Dedifferentiated amniotic fluid mesenchymal stem cell (primary cell): ENCODE results near the gene DDX11.
"Not testable (repeated sequence)": the region's sequence is repeated elsewhere in the genome, so short reads cannot be mapped to it uniquely, and the experiment has no call there.

Experiments
- DNase-seq: peaks from one replicate; pipeline ENCODE4 v3.0.0-alpha.2; 2016; ENCODE audit errors: extremely low spot score

DDX11 gene

GRCh38 chr12:31098771-31099170 lies 25.1 kb downstream of the DDX11 start:
- DNase-seq = not testable (repeated sequence)

DNA sequence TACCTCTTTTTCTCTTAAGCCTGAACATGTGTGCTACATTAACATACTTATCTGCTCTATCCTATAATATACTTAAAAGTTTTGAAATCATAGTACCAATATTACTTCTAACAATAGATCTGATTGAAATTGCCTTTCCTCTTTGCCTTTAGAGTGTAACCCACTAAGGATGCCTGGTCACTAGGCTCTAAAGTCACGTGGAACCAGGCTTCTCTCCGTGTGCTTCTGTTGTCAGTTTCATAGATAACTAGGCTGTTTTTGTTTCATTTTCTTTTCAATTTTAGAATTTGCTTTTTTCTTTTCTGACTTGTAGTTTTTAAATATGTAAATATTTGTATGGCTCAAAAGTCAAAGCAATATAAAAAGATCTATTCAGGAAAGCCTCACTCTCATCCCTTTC lies 25.8 kb downstream of the DDX11 start:
- DNase-seq = not testable (repeated sequence)

GRCh38 chr12:31100503-31101208 lies 27.0 kb downstream of the DDX11 start:
- DNase-seq = not testable (repeated sequence)

- DNase-seq = not testable (repeated sequence)
Observed at GRCh38 chr12:31102125-31102524, 28.5 kb downstream of the DDX11 start.

GRCh38 chr12:31102596-31102995 lies 28.9 kb downstream of the DDX11 start:
- DNase-seq = not testable (repeated sequence)

DNA sequence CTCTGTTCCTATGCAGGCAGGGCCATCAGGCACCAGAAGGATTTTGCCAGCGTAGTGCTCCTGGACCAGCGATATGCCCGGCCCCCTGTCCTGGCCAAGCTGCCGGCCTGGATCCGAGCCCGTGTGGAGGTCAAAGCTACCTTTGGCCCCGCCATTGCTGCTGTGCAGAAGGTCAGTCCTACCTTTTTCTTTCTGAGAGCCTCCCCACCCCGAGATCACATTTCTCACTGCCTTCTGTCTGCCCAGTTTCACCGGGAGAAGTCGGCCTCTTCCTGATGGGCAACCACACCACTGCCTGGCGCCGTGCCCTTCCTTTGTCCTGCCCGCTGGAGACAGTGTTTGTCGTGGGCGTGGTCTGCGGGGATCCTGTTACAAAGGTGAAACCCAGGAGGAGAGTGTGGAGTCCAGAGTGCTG lies 29.9 kb downstream of the DDX11 start:
- not testable (repeated sequence) for DNase-seq

DNA sequence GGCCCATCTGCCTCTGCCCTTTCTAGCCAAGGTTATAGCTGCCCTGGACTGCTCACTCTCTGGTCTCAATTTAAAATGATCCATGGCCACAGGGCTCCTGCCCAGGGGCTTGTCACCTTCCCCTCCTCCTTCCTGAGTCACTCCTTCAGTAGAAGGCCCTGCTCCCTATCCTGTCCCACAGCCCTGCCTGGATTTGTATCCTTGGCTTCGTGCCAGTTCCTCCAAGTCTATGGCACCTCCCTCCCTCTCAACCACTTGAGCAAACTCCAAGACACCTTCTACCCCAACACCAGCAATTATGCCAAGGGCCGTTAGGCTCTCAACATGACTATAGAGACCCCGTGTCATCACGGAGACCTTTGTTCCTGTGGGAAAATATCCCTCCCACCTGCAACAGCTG lies 30.6 kb downstream of the DDX11 start:
- DNase-seq = not testable (repeated sequence)

GRCh38 chr12:31104773-31105172 lies 31.1 kb downstream of the DDX11 start:
- DNase-seq = not testable (repeated sequence)

GRCh38 chr12:31105668-31106067 lies 32.0 kb downstream of the DDX11 start:
- no peak for DNase-seq

DNA sequence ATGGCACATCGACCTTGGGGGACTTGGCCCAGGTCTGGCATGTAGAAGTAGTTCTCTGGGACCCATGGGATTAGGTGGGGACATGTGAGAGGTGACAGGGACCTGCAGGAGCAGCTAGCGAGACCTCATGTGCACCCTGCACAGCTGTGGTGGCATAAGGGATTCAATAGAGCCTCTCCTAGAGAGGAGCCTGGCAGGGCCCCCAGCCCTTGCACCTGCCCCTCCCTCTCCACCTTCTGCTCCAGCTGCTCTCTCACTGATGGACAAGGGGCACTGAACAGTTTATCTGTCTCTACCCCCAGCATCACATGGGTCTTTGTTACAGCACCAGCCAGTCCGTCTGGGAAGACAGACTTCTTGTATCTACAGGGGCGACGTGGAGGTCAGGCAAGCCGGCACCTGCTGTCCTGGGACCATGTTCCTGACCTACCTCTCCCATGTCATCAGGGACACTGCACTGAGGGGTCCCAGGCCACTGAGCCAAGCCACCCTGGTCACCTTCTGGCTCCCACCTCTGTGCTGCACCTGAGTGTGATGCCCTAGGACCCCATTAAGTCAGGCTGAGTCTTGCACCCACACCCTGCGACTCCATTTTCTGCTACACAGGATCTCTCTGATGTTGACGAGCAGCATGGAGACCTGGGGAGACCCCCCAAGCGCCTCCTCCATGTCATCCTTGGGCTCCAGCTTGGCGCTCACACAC lies 32.6 kb downstream of the DDX11 start:
- no peak for DNase-seq

DNA sequence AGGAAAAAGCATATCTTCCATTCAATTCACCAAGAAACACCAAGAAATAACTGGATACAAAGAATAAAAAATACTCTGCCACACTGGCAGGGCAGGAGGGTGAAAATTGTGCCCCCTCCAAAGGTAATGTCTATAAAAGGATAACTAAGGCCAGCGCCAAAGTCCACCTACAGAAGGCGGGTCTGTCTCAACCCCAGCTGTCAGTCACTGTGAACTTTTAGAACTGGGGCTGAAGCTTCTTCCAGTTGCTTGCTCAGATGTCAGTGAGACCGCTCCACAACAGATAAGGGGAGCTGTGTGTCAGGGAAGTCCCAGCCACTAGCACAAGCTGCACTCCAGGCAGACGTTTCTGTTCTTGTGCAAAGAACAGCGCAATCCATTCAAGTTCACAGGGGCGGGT lies 36.1 kb downstream of the DDX11 start:
- not testable (repeated sequence) for DNase-seq

- DNase-seq = not testable (repeated sequence)
Observed at GRCh38 chr12:31110263-31110662, 36.6 kb downstream of the DDX11 start.

- DNase-seq = not testable (repeated sequence)
Observed at GRCh38 chr12:31115092-31115601, 41.5 kb downstream of the DDX11 start.

- not testable (repeated sequence) for DNase-seq
Observed at GRCh38 chr12:31116846-31117202, 43.2 kb downstream of the DDX11 start.

GRCh38 chr12:31117203-31118011 lies 43.7 kb downstream of the DDX11 start:
- no peak for DNase-seq

DNA sequence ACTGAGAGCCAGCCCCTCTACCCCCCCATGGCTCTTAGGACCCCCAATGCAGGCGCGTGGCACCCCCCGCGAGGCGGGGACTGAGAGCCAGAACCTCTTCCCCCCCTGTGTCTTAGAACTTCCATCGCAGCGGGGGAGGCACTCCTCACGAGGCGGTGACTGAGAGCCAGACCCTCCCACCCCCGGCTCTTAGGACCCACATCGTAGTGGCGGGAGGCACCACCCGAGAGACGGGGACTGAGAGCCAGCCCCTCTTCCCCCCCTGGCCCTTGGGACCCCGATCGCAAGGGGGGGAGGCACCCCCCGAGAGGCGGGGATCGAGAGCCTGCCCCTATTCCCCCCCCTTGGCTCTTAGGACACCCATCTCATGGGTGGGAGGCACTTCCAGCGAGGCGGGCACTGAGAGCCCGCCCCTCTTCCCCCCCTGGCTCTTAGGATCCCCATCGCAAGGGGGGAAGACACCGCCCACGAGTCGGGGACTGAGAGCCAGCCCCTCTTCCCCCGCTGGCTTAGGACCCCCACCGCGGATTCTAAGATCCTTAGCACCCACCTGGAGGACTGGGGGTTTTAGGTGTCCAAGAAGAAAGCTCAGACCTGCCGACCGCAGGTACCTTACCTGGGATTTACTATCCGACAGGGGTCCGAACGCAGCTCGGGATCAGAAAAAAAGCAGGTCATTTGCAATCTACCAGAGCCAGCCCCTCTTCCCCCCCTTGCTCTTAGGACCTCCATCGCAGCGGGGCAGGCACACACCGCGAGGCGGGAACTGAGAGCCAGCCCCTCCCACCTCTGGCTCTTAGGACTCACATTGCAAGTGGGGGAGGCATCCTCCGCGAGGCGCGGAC lies 44.9 kb downstream of the DDX11 start:
- no peak for DNase-seq

DNA sequence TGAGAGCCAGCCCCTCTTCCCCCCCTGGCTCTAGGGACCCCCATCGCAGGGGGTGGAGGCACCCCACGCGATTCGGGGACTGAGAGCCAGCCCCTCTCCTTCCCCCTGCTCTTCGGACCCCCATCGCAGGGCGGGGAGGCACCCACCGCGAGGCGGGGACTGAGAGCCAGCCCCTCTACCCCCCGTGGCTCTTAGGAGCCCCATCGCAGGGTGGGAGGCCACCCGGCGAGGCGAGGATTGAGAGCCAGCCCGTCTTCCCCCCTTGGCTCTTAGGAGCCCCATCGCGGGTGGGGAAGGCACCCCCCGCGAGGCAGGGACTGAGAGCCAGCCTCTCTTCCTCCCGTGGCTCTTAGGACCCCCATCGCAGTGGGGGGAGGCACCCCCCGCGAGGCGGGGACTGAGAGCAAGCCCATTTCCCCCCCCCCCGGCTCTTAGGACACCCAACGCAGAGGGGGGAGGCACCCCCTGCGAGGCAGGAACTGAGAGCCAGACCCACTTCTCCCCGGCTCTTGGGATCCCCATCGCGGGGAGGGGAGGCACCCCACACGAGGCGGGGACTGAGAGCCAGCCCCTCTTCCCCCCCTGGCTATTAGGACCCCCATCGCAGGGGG lies 45.6 kb downstream of the DDX11 start:
- DNase-seq = no peak

- DNase-seq = no peak
Observed at GRCh38 chr12:31119803-31120211, 46.1 kb downstream of the DDX11 start.

DNA sequence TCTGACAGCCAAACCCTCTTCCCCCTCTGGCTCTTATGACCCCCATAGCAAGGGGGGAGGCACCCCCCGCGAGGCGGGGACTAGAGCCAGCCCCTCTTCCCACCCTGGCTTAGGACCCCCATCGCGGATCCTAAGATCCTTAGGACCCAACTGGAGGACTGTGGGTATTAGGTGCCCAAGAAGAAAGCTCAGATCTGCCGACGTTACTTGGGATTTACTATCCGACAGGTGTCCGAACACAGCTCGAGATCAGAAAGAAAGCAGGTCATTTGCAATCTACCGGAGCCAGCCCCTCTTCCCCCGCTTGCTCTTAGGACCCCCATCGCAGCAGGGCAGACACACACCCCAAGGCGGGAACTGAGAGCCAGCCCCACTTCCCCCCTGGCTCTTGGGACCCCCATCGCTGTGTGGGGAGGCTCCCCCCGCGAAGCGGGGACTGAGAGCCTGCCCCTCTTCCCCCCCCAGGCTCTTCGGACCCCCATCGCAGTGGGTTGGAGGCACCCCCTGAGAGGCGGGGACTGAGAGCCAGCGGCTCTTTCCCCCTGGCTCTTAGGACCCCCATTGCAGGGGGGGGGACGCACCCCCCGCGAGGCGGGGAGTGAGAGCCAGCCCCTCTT lies 46.8 kb downstream of the DDX11 start:
- no peak for DNase-seq

DNA sequence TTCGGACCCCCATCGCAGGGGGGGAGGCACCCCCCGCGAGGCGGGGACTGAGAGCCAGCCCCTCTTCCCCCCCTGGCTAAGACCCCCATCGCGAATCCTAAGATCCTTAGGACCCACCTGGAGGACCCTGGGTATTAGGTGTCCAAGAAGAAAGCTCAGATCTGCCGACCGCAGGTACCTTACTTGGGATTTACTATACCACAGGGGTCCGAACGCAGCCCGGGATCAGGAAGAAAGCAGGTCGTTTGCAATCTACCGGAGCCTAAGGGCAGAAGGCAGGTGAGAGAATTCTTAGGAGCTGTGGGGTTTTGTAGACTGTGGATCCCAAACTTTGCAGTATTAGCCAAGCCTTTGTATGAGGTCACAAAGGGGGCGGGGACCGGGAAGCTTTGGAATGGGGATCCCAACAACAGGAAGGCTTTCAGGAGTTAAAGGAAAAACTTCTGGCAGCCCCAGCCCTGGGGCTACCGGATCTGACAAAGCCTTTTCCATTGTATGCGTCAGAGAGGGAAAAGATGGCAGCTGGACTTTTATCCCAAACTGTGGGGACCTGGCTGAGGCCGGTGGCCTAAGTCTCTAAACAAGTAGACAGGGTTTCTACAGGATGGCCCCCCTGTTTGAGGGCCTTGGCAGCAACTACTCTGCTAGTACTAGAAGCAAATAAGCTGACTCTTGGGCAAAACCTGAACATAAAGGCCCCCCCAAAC lies 47.5 kb downstream of the DDX11 start:
- DNase-seq = not testable (repeated sequence)
